Lower leg skin (tissue), 3 donors: ENCODE results near the gene PBOV1.

ENCODE experiments used
- POLR2A ChIP-seq, 2 donors: fragments of 450-650 bp; IDR thresholded peaks; one replicate each; pipeline ENCODE4 v1.6.1; 2016 to 2017; ENCODE audit warnings: antibody characterized with exemption in 2 of 2, mild to moderate bottlenecking in 1 of 2, moderate library complexity in 1 of 2
- TF ChIP-seq, protein P1 (sequence below), 3 donors: fragments of 450-650 bp; IDR thresholded peaks; one replicate each; pipeline ENCODE4 v1.5.1; 2016; ENCODE audit warnings: antibody characterized with exemption in 3 of 3, mild to moderate bottlenecking in 3 of 3, moderate library complexity in 2 of 3

DNA sequence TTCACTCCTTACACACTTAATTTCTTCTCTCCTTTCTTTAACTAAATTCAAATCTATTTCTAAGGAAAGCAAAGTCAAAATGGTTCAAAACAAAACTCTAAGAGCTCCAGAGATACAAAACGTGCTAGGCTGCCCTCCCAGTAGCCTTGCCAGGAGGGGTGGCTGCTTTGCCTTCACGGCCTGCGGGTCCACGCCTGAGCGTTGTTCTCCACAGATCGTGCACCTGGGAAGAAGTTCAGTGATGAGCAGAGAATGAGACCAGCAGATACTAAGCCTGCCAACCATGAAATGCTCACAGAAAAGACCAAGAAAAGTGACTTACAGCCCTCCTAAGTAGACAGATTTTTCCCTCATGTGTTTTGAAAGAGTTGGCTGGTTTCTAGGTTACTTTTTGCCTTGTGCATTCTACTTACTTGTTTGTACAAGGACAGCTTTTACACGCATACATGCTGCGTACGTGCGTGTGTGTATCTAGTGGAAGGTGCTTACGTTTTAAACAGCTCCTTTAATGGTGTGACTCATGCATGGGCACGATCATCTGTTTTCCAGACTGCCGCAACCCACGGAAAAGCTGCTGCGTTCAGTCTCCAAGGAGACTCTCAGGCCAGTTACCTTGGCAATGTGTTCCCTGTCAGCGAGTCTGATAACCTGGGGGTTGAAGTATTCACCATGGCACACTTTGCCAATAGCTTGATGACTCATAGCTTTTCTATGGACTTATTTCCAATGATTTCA is 32.4 kb upstream of the PBOV1 start:
- TF ChIP-seq, protein P1, sequence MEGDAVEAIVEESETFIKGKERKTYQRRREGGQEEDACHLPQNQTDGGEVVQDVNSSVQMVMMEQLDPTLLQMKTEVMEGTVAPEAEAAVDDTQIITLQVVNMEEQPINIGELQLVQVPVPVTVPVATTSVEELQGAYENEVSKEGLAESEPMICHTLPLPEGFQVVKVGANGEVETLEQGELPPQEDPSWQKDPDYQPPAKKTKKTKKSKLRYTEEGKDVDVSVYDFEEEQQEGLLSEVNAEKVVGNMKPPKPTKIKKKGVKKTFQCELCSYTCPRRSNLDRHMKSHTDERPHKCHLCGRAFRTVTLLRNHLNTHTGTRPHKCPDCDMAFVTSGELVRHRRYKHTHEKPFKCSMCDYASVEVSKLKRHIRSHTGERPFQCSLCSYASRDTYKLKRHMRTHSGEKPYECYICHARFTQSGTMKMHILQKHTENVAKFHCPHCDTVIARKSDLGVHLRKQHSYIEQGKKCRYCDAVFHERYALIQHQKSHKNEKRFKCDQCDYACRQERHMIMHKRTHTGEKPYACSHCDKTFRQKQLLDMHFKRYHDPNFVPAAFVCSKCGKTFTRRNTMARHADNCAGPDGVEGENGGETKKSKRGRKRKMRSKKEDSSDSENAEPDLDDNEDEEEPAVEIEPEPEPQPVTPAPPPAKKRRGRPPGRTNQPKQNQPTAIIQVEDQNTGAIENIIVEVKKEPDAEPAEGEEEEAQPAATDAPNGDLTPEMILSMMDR (IDR thresholded peaks at IDR 0.05) = no peak
- no peak for TF ChIP-seq POLR2A (IDR thresholded peaks at IDR 0.05)
